SJCRH30 (cell line): Measurements from ENCODE around the gene APC2. TPM values are rescaled to one million over a fixed set of nuclear protein-coding genes. Genes with fewer than 3 reads are reported as not detected.
"Not testable (repeated sequence)": the region's sequence is repeated elsewhere in the genome, so short reads cannot be mapped to it uniquely, and the experiment has no call there.

Source experiments
- DNase-seq, 2 experiments: peaks; one replicate each; pipeline ENCODE4 v3.0.0-alpha.2; 2015 to 2020
- H3K27ac ChIP-seq: fragments of 250-450 bp; sonication (Bioruptor Pico); 2 replicates; pipeline ENCODE4 v1.5.1; 2020; ENCODE audit warnings: mild to moderate bottlenecking, moderate library complexity
- H3K27me3 ChIP-seq: fragments of 250-450 bp; sonication (Bioruptor Pico); 2 replicates; pipeline ENCODE4 v1.5.1; 2020; ENCODE audit warnings: mild to moderate bottlenecking, moderate library complexity
- H3K36me3 ChIP-seq: fragments of 250-450 bp; sonication (Bioruptor Pico); 2 replicates; pipeline ENCODE4 v1.5.1; 2020; ENCODE audit warnings: mild to moderate bottlenecking, moderate library complexity
- H3K4me1 ChIP-seq: fragments of 250-450 bp; sonication (Bioruptor Pico); 2 replicates; pipeline ENCODE4 v1.5.1; 2020; ENCODE audit warnings: mild to moderate bottlenecking, moderate library complexity
- H3K4me3 ChIP-seq: fragments of 250-450 bp; sonication (Bioruptor Pico); 2 replicates; pipeline ENCODE4 v1.5.1; 2020; ENCODE audit warnings: mild to moderate bottlenecking, moderate library complexity
- H3K9me3 ChIP-seq: fragments of 250-450 bp; sonication (Bioruptor Pico); replicated peaks from 2 replicates; pipeline ENCODE4 v1.5.1; 2020; ENCODE audit warnings: mild to moderate bottlenecking, moderate library complexity
- total RNA-seq: library from RNA; depleted of rRNA; stranded (reverse); fragments of >200 nt; shearing (Covaris generic); gene quantifications from 2 replicates; pipeline ENCODE4 v1.2.3, GENCODE V29; 2014

APC2 gene
- total RNA-seq, 1 experiment from 2014 or later = 0.24 TPM

DNA sequence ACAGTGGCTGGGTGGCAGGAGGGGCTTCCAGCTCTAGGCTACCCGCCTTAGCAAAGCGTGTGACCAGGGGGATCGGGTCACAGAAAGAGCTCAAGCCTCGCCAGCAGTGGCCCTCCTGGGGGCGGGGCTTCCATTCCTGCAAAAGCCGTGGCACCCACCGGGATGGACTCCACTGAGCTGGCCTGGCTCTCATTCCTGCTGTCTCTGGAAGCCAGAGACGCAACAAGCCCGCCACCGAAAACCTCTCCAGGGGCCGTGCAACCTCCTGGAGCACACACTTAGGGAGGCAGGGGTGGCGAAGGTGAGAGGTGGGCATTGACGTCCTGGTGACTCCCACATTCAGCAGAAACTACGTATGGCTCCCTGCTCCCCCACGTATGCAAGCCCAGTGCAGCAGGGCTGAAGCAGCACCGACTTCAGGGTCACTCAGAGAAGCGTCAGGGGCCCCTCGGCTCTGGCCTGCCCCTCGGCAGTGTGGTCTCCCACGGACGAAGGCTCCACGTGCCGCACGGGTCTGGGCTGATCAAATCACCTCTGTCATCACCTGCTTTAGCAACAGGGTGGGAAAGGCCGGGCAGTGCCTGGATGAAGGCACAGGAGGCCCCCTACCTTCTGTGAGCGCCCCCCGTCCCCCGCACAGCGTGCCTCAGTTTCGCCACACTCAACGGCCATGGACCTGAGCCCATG is 26.0 kb downstream of the APC2 start:
- Histone ChIP-seq H3K4me1 (peaks cover 2% of the 10 kb centered on the region; the same call in 1 of the 2 replicates), H3K27me3 (no peaks in the 10 kb centered on the region; the same call in 1 of the 2 replicates), H3K27ac (no peak overlapping the region), H3K4me3 (no peak overlapping the region), H3K9me3 (no peaks in the 10 kb centered on the region), H3K36me3 (peaks cover 4% of the 10 kb centered on the region; the same call in 1 of the 2 replicates)
- no peak for DNase-seq

DNA sequence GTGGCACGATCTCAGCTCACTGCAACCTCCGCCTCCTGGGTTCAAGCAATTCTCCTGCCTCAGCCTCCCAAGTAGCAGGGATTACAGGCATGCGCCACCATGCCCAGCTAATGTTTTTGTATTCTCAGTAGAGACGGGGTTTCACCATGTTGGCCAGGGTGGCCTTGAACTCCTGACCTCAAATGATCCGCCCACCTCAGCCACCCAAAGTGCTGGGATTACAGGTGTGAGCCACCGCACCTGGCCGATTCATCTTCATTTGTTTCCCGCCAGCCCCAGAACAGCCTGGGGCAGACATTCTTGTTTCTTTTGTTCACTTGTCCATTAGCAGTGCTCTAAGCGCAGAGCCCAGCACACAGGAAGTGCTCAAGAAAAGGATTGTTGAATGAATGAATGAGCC is 27.1 kb downstream of the APC2 start:
- not testable (repeated sequence) for DNase-seq, H3K27ac ChIP-seq, H3K36me3 ChIP-seq, H3K4me1 ChIP-seq, H3K27me3 ChIP-seq, H3K4me3 ChIP-seq, H3K9me3 ChIP-seq

DNA sequence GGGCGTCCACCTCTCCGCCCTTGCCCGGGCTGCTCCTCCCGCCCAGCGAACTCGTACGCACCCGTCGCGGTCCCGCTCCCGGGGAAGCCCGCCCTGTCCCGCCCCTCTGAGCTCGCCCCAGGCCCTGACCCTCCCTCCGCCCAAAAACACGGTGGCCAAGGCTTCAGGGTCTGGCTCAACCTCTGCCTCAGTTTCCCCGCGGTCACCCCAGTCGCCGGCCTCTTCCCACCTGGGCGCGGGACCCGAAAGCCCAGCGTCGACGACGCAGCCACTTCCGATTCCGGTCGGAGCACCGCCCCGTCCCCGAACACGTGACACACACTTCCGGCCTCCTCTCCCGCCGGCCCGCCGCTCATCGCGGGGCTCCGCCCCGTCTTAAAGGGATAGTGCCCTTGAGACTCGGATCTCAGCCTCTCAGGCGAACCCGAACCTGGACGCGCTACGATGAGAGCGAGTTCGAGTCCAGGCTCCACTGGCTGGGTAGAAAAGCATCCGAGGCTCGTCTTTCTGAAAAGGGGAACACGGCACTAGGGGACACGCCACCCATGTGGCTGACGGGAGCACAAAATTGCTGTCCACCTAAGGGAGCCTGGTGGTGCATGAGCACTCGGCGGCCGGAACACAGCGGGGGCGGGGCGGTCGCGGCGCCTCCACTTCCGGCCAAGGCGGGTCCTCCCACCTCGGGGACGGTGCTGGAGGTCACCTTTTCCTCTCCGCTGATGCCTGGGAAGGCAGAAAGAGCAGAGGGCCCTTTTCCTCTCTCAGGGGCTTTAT is 29.2 kb downstream of the APC2 start, which contains the start of gene C19orf25:
C19orf25 (minus strand) TSS at position 282 of the 774 bp plus-strand sequence. CDS start 312 bp downstream, outside the sequence.
- H3K4me1 ChIP-seq = no peaks in the 10 kb centered on the region
- DNase-seq = peak; percentile 94 to 95
- no peaks in the 10 kb centered on the region for H3K9me3 ChIP-seq
- no peaks in the 10 kb centered on the region for H3K27me3 ChIP-seq
- H3K27ac ChIP-seq = peak within 1 kb of the TSS; percentile 41; the same call in 1 of the 2 replicates
- H3K36me3 ChIP-seq = peaks cover 4% of the 10 kb centered on the region; the same call in 1 of the 2 replicates
- H3K4me3 ChIP-seq = peak within 1 kb of the TSS; percentile 73

DNA sequence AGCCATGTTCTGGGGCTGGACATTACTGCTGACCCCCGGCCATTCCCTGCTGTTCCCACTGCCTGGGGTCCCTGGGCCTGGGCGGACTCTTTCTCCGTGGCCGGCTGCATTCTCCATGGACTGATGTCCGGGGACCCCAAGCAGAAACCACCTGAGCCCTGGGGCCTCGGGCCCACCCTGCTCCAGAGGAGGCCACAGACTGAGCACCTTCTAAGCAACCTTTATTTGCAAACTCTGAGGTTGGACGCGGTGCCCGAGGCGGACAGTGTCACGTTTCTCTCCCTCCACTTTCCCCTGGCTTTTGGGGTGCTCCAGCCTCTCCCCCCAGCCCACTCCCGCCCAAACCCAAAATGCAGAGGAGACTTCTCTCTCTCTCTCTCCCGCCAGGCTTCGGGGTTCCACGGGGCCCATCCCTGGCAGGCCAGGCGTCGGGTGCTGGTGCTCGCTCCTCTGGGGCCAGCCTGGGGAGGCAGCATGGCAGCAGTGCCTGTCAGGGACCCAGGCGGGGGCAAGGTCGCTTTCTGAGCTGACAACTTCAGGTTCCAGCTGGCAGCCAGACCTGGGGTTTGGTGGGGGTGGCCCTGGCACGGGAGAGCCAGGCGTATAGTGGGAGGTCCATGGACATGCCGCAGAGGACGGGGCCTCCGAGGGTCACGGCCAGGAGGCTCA is 31.4 kb downstream of the APC2 start:
- no peaks in the 10 kb centered on the region for H3K4me1 ChIP-seq
- no peak overlapping the region for H3K4me3 ChIP-seq
- H3K36me3 ChIP-seq = peaks cover 4% of the 10 kb centered on the region; the same call in 1 of the 2 replicates
- no peaks in the 10 kb centered on the region for H3K9me3 ChIP-seq
- DNase-seq = no peak
- H3K27me3 ChIP-seq = no peaks in the 10 kb centered on the region
- no peak overlapping the region for H3K27ac ChIP-seq

DNA sequence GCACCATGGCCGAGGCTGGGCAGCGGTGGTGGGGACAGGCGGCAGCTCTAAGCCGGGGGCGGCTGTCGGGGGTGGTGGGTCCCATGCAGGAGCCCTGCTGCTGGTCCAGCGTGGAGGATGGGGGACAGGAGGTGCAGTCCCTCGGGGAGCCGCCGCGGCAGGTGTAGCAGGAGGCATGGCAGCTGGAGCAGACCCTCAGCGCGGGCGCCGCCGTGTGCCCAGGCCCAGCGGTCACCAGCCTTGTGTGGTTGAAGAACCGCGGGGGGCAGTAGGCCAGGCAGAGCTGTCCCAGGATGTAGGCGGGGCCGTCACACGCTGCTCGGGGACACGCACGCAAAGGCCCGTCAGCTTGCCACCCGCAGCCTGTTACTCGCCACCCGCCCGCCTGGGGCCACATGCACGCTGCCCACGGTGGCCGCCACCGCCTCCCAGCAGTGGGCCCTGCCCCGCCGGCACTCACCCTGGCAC is 32.0 kb downstream of the APC2 start:
- Histone ChIP-seq H3K27ac (no peak overlapping the region), H3K36me3 (peaks cover 4% of the 10 kb centered on the region; the same call in 1 of the 2 replicates), H3K4me1 (no peaks in the 10 kb centered on the region), H3K9me3 (no peaks in the 10 kb centered on the region), H3K27me3 (no peaks in the 10 kb centered on the region), H3K4me3 (no peak overlapping the region)
- no peak for DNase-seq

DNA sequence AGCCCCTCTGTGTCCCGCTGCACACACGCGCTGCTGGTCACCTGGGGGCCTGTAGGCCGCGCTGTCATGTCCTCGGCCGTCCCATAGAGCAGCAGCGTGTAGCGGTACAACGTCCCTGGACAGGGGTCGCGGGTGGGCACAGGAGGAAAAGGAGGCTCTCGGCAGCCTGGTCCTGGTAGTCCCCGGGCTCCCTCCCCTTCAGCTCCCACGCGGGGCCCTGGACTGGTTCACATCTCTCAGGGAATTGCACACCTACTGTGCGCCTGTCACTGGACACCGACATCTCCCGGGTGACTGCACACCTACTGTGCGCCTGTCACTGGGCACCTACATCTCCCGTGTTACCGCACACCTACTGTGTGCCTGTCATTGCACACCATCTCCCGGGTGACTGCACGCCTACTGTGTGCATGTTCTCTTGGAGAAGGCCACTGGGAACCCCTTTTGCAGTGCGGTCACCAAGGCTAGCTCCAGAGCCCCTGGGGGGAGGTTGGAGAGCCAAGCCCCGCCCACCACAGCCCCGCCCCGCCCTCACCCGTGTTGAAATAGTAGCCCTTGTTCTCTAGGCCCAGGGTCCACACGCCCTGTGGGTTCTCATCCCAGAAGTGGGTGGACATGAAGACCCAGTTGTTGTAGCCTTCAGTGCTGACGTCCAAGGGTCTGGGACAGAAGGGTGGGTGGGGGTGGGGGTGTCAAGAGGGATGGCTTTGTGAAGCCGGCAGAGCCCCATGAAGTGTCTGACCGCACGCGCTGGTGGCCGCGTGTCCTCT is 32.6 kb downstream of the APC2 start:
- no peaks in the 10 kb centered on the region for H3K4me1 ChIP-seq
- peaks cover 1% of the 10 kb centered on the region; the same call in 1 of the 2 replicates for H3K36me3 ChIP-seq
- no peak overlapping the region for H3K27ac ChIP-seq
- DNase-seq = no peak
- H3K27me3 ChIP-seq = no peaks in the 10 kb centered on the region
- no peak overlapping the region for H3K4me3 ChIP-seq
- H3K9me3 ChIP-seq = no peaks in the 10 kb centered on the region

DNA sequence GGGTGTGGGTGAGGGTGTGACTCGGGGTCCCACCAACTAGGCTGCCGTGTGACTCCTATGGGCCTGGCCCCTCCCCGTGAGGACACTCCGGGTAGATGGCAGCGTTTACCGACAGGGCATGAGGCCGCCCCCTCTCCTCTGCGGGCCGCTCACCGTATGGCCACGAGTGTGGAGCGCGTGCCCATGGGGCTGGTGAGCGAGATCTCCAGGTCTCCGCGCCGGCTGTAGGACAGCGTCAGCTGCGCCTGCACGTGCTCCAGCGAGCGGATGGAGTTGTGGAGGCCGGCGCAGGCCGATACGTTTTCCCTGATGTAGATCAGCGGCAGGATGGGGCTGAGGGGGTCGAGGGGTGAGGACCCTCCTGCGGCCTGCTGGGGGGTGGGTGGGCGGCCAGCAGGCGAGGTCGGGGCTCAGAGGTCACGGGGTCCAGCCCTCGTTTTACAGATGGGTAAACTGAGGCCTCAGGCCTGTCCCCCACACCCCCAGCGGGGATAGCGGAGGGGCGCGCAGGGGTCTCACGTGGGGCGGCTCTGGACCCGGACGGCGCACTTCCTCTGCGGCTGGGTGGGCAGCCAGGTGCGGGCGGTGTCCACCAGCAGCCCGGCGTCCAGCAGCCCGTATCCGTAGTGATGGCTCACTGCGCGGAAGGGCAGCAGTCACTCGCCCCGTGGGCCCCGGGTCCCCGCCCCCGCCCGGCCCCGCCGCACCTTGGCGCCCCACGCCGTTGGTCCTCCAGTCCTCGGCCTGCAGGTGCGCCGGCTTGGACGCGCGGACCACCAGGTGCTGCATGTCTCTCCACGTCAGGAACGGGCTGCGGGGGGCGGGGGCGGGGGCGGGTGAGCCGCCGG is 33.4 kb downstream of the APC2 start:
- H3K36me3 ChIP-seq = no peaks in the 10 kb centered on the region
- H3K4me3 ChIP-seq = no peak overlapping the region
- H3K27me3 ChIP-seq = no peaks in the 10 kb centered on the region
- no peak for DNase-seq
- no peaks in the 10 kb centered on the region for H3K9me3 ChIP-seq
- H3K27ac ChIP-seq = no peak overlapping the region
- H3K4me1 ChIP-seq = no peaks in the 10 kb centered on the region

DNA sequence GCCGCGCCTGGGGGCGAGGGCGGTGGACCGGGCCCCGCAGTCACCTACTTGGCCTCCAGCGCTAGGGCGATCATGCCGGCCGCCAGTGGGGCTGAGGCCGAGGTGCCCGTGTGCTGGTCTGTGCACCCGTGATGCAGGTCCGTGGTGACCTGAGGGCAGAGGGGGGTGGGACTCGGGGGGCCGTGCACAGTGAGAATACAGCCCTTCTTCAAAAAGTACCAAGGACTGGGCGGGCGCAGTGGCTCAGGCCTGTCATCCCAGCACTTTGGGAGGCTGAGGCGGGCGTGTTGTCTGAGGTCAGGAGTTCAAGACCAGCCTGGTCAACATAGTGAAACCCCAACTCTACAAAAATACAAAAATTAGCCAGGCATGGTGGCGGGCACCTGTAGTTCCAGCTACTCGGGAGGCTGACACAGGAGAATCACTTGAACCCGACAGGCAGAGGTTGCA is 34.1 kb downstream of the APC2 start:
- Histone ChIP-seq H3K9me3 (no peaks in the 10 kb centered on the region), H3K4me3 (no peak overlapping the region), H3K36me3 (no peaks in the 10 kb centered on the region), H3K4me1 (no peaks in the 10 kb centered on the region), H3K27me3 (no peaks in the 10 kb centered on the region), H3K27ac (no peak overlapping the region)
- DNase-seq = no peak

DNA sequence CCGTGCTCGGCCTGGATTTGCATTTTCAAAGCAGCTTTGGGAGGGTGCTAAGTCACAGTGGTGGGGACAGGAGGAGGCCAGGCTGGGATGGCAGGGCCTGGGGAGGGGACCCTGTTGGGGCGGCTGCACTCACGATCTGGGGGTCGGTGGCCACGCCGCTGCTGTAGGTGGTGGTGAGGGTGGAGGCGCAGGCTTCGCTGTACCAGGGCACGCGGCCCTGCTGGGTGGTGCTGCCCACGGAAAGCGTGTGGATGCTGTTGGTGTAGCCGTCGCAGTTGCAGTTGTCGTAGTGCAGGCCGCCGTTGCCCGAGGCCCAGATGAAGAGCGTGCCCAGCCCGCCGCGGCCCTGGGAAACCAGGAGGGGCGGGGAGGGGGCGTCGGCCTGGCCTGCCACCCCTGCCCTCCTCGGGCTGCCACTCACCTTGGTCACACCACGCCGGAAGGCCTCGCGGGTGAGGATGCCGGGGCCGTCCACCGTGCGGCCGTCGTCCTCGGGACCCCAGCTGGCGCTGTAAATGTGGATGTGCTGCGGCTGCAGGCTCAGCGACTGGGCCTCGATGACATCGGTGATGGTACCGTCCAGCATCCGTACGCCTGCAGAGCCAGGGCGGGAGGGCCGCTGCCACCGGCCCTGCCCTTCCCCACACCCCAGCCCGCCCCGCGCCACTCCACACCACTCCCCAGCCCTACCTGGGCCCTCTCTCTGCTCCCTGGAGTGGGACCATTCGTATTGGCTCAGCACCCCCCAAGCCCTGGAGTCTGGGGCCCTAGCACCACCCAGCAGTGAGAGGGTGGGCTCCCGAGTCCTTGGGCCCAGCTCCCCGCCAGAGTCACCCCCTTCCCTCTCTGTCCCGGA is 37.0 kb downstream of the APC2 start:
- no peak for DNase-seq
- no peaks in the 10 kb centered on the region for H3K27me3 ChIP-seq
- H3K9me3 ChIP-seq = no peaks in the 10 kb centered on the region
- H3K4me1 ChIP-seq = peaks cover 6% of the 10 kb centered on the region
- no peak overlapping the region for H3K4me3 ChIP-seq
- no peak overlapping the region for H3K27ac ChIP-seq
- no peaks in the 10 kb centered on the region for H3K36me3 ChIP-seq

DNA sequence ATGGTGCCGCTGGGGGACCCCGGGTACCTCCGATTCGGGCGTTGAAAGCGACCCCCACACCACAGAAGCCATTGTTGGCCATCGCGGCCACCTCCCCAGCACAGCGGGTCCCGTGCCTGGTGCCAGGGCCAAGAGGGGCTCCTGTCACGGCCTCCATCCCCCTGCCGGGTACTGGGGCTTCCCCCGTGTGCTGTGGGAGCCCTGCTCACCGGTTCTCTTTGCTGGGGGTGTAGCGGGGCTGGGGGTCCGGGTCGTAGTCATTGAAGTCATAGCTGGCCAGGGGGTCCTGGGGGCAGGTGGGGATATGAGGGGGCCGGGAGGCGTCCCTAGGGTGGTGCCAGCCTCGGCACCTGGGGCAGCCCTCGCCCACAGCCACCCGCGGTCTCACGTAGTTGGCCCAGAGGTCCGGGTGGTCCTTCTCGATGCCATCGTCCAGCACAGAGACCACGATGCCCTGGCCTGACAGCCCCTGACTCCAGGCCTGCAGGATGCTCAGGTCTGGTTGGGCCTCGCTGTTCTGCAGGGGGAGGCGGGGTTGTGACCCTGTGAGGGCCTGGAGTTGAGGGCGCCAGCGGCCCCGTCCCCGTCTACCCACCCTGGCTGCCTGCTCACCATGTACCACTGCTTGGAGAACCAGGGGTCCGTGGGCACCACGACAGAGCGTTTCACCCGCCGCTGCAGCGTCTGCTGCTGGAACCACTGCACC is 37.8 kb downstream of the APC2 start:
- no peak overlapping the region for H3K4me3 ChIP-seq
- H3K9me3 ChIP-seq = no peaks in the 10 kb centered on the region
- no peaks in the 10 kb centered on the region for H3K27me3 ChIP-seq
- H3K36me3 ChIP-seq = no peaks in the 10 kb centered on the region
- H3K27ac ChIP-seq = no peak overlapping the region
- peaks cover 6% of the 10 kb centered on the region for H3K4me1 ChIP-seq
- no peak for DNase-seq

DNA sequence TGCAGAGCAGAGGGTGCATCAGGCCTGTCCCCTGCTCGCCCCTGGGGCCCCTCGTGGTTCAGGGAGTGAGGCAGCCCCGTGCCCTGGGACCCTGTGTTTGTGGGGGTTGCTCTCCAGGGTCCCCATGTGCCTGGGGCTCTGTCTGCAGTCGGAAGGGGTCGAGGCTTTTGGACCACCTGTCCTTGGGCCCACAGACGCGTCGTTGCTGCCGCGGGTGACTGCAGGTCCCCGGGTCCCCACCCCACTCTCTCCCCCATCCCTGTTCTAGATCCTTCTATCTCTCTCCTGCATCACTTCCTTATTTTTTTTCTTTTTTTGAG is 38.3 kb downstream of the APC2 start:
- no peaks in the 10 kb centered on the region for H3K36me3 ChIP-seq
- no peak overlapping the region for H3K27ac ChIP-seq
- H3K27me3 ChIP-seq = no peaks in the 10 kb centered on the region
- no peak overlapping the region for H3K4me3 ChIP-seq
- peaks cover 6% of the 10 kb centered on the region for H3K4me1 ChIP-seq
- DNase-seq = no peak
- no peaks in the 10 kb centered on the region for H3K9me3 ChIP-seq

DNA sequence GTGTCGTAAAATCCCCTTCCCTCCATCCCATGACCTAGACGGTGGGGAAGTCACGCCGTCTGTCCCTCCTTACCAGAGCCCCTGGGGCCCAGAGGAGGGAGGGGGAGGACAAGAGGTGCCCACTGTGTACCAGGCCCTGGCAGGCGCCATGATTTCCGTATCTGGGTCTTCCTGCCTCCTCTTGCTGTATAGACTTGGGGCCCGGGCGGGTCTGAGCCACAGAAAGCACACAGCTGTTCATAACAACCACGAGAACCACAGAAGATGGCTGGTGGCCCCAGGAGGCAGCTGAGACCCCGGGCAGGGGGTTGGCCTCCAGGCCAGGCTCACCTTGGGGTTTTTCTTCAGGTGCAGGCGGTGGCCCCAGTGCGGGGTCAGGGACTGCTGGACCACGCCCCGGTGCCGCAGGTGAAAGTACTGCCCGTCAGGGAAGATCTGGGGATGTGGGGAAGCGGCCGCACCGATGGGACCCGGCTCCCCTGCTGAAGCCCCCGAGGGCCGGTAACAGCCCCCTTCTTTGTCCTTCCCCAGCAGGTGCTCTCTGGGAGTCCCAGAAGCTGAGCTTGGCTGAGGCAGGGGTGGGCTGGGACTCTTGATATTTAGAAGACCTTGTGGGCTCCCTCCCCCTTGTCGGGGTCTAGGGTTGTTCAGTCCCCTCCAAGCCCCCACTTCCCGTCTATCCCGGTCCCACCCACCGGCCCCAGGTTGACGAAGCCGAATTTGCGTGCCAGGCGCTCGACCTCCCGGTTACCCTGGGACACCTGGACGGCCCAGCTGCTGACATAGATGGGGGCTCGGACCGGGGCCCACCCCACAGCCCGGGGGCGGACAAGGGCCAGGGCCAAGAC is 39.8 kb downstream of the APC2 start:
- peak overlapping the region; percentile 60 for H3K4me3 ChIP-seq
- H3K36me3 ChIP-seq = no peaks in the 10 kb centered on the region
- H3K27me3 ChIP-seq = no peaks in the 10 kb centered on the region; the same call in 1 of the 2 replicates
- no peaks in the 10 kb centered on the region for H3K9me3 ChIP-seq
- peak; percentile 32 to 50 for DNase-seq
- peak overlapping the region; percentile 17; the same call in 1 of the 2 replicates for H3K27ac ChIP-seq
- H3K4me1 ChIP-seq = peaks cover 6% of the 10 kb centered on the region
